IMR-90 (cell line): Measurements from ENCODE around the gene HSH2D.

Experiments used
- CEBPB ChIP-seq: IDR thresholded peaks from 2 replicates; pipeline ENCODE4 v1.6.1; 2012; ENCODE audit warnings: low read depth, low read length, improper control_type of control experiment
- MXI1 ChIP-seq: IDR thresholded peaks from 2 replicates; pipeline ENCODE4 v1.6.1; 2012; ENCODE audit warnings: low read depth, mild to moderate bottlenecking, low read length, moderate library complexity, borderline replicate concordance
- NFE2L2 ChIP-seq: fragments of 150-350 bp; IDR thresholded peaks from 2 replicates; pipeline ENCODE4 v1.6.1; 2016; ENCODE audit warnings: low read depth, mild to moderate bottlenecking, low read length
- POLR2A ChIP-seq: IDR thresholded peaks from 2 replicates; pipeline ENCODE4 v1.6.1; 2012; ENCODE audit warnings: mild to moderate bottlenecking, low read depth, low read length
- RCOR1 ChIP-seq: IDR thresholded peaks from 2 replicates; pipeline ENCODE4 v1.6.1; 2012; ENCODE audit warnings: mild to moderate bottlenecking, low read length, improper control_type of control experiment; ENCODE audit not compliant: insufficient replicate concordance
- TF ChIP-seq, protein P1 (sequence below): conservative IDR thresholded peaks from 2 replicates; pipeline ENCODE4 v1.5.1; 2012; ENCODE audit warnings: mild to moderate bottlenecking, low read depth, low read length, improper control_type of control experiment

DNA sequence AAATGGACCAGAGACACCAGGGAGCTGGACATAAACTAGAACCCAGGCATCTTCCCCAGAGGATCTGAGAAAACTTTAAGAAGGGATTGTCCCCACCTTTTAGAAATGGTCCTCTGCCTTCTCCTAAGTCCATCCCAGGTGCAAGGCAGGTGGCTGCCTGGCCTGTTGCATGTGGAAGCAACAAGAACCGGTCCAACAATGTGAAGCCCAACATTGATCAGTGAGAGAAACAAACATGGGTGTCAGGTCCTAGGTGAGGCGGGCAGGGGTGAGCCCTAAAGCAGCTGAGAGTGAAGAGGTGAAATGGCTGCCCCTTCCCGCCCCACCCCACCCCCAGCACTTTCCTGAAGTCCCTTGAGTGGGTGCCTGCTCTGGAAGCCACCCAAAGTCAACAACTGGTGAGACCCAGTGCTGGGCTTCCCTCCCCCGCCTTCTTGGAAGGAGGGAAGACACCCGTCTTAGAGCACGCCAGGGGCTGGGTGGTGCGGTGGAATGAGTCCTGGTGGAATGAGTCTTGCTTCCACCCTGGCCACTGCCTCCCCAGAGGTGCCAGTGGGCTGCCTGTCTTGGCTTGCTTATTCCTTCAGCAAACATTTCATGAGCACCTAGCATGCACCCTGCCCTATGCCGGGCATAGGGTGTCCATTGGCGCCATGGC lies 55.9 kb downstream of the HSH2D start:
- TF ChIP-seq, protein P1, sequence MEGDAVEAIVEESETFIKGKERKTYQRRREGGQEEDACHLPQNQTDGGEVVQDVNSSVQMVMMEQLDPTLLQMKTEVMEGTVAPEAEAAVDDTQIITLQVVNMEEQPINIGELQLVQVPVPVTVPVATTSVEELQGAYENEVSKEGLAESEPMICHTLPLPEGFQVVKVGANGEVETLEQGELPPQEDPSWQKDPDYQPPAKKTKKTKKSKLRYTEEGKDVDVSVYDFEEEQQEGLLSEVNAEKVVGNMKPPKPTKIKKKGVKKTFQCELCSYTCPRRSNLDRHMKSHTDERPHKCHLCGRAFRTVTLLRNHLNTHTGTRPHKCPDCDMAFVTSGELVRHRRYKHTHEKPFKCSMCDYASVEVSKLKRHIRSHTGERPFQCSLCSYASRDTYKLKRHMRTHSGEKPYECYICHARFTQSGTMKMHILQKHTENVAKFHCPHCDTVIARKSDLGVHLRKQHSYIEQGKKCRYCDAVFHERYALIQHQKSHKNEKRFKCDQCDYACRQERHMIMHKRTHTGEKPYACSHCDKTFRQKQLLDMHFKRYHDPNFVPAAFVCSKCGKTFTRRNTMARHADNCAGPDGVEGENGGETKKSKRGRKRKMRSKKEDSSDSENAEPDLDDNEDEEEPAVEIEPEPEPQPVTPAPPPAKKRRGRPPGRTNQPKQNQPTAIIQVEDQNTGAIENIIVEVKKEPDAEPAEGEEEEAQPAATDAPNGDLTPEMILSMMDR = no peak
- TF ChIP-seq NFE2L2 (no peak), POLR2A (no peak), CEBPB (no peak), MXI1 (no peak), RCOR1 (no peak)
